IMR-90 (cell line): ENCODE data around the gene GPATCH8. TPM values are rescaled to one million over a fixed set of nuclear protein-coding genes. Genes with fewer than 3 reads are reported as not detected.

Experiments
- ATAC-seq: fragments of 200-7000 bp; cut with Tn5 transposase; 2 replicates; pipeline ENCODE4 v1.9.1; 2020; ENCODE audit warnings: low read depth, mild to moderate bottlenecking, moderate library complexity
- BruUV-seq: library from RNA; stranded (reverse); fragments of 400-500 nt; replicated peaks from 2 replicates; lab custom pipeline; 2021; lab: Mats Ljungman, UMichigan
- CTCF ChIA-PET: fragments of 300-600 bp; formaldehyde crosslinking; extraction: SDS; loops from one replicate; lab custom pipeline; 2021; ENCODE audit warnings: antibody characterized with exemption; lab: Yijun Ruan, JAX
- POLR2A ChIA-PET: fragments of 300-600 bp; sonication (Branson Sonifier 250); formaldehyde crosslinking; loops from one replicate; lab custom pipeline; 2022; ENCODE audit warnings: antibody characterized with exemption; ENCODE audit not compliant: unreplicated experiment; lab: Charles Lee
- DNase-seq: peaks from one replicate; pipeline ENCODE4 v3.0.0; 2013
- H2AFZ ChIP-seq: replicated peaks from 2 replicates; pipeline ENCODE3; 2013; ENCODE audit warnings: low read length, mild to moderate bottlenecking; ENCODE audit not compliant: poor library complexity
- H2AK5ac ChIP-seq: 2 replicates; pipeline ENCODE4 v1.6.1; 2013; ENCODE audit warnings: low read depth, low read length, inconsistent platforms
- H2AK9ac ChIP-seq: replicated peaks from 2 replicates; pipeline ENCODE3; 2013; ENCODE audit warnings: mild to moderate bottlenecking, low read depth, low read length, moderate library complexity; ENCODE audit not compliant: poor library complexity
- H2BK120ac ChIP-seq: 2 replicates; pipeline ENCODE4 v1.6.1; 2013; ENCODE audit warnings: low read depth, low read length, inconsistent platforms
- H2BK15ac ChIP-seq: 3 replicates; pipeline ENCODE4 v1.6.1; 2013; ENCODE audit warnings: low read depth, low read length, inconsistent platforms
- H2BK20ac ChIP-seq: 2 replicates; pipeline ENCODE4 v1.6.1; 2013; ENCODE audit warnings: low read depth, mild to moderate bottlenecking, inconsistent platforms, low read length, moderate library complexity
- H2BK5ac ChIP-seq: 2 replicates; pipeline ENCODE4 v1.6.1; 2013; ENCODE audit warnings: mild to moderate bottlenecking, low read depth, low read length, inconsistent platforms; ENCODE audit not compliant: poor library complexity, severe bottlenecking
- H3K14ac ChIP-seq: replicated peaks from 2 replicates; pipeline ENCODE4 v1.6.1; 2013; ENCODE audit warnings: low read depth, low read length, inconsistent platforms
- H3K18ac ChIP-seq: 2 replicates; pipeline ENCODE4 v1.6.1; 2013; ENCODE audit warnings: low read depth, low read length, control low read depth
- H3K23ac ChIP-seq: 2 replicates; pipeline ENCODE4 v1.6.1; 2013; ENCODE audit warnings: low read depth, low read length, inconsistent platforms
- H3K27ac ChIP-seq: 2 replicates; pipeline ENCODE4 v1.5.1; 2013; ENCODE audit warnings: mild to moderate bottlenecking, control low read depth, low read length; ENCODE audit not compliant: insufficient read depth
- H3K27me3 ChIP-seq: 2 replicates; pipeline ENCODE4 v1.6.1; 2013; ENCODE audit warnings: low read length; ENCODE audit not compliant: control insufficient read depth, insufficient read depth
- H3K36me3 ChIP-seq: 2 replicates; pipeline ENCODE4 v1.6.1; 2013; ENCODE audit warnings: low read length, mixed read lengths; ENCODE audit not compliant: control insufficient read depth, insufficient read depth
- H3K4ac ChIP-seq: 2 replicates; pipeline ENCODE4 v1.6.1; 2013; ENCODE audit warnings: low read depth, low read length, inconsistent platforms
- H3K4me1 ChIP-seq: 2 replicates; pipeline ENCODE4 v1.6.1; 2013; ENCODE audit warnings: low read length, mixed read lengths; ENCODE audit not compliant: control insufficient read depth, insufficient read depth
- H3K4me2 ChIP-seq: 2 replicates; pipeline ENCODE4 v1.6.1; 2013; ENCODE audit warnings: low read depth, mild to moderate bottlenecking, control low read depth, low read length, moderate library complexity
- H3K4me3 ChIP-seq: 2 replicates; pipeline ENCODE4 v1.5.1; 2013; ENCODE audit warnings: low read depth, mild to moderate bottlenecking, control low read depth, low read length, moderate library complexity; ENCODE audit not compliant: insufficient read depth
- H3K56ac ChIP-seq: 2 replicates; pipeline ENCODE4 v1.6.1; 2013; ENCODE audit warnings: low read length, inconsistent platforms; ENCODE audit not compliant: insufficient read depth; ENCODE audit errors: extremely low read depth
- H3K79me1 ChIP-seq, 2 experiments: 2 replicates each; pipeline ENCODE4 v1.6.1; 2013; ENCODE audit warnings: low read length in 2 of 2, inconsistent platforms in 1 of 2, low read depth in 1 of 2
- H3K9ac ChIP-seq: 2 replicates; pipeline ENCODE4 v1.6.1; 2013; ENCODE audit warnings: low read depth, low read length, control low read depth
- H3K9me1 ChIP-seq: 2 replicates; pipeline ENCODE4 v1.6.1; 2013; ENCODE audit warnings: low read length, inconsistent platforms; ENCODE audit not compliant: insufficient read depth
- H3K9me3 ChIP-seq: 2 replicates; pipeline ENCODE4 v1.6.1; 2013; ENCODE audit warnings: low read length; ENCODE audit not compliant: control insufficient read depth, insufficient read depth
- H4K20me1 ChIP-seq: 2 replicates; pipeline ENCODE4 v1.6.1; 2013; ENCODE audit warnings: low read length, inconsistent platforms; ENCODE audit not compliant: insufficient read depth
- H4K5ac ChIP-seq: 2 replicates; pipeline ENCODE4 v1.6.1; 2013; ENCODE audit warnings: mild to moderate bottlenecking, low read depth, low read length, control low read depth
- H4K8ac ChIP-seq, 2 experiments: 2 replicates each; pipeline ENCODE4 v1.6.1; 2013; ENCODE audit warnings: low read depth in 2 of 2, low read length in 2 of 2, control low read depth in 1 of 2, inconsistent platforms in 1 of 2
- H4K91ac ChIP-seq: 2 replicates; pipeline ENCODE4 v1.6.1; 2013; ENCODE audit warnings: low read depth, low read length, inconsistent platforms; ENCODE audit not compliant: insufficient read depth
- BHLHE40 ChIP-seq: fragments of 150-350 bp; IDR thresholded peaks from 2 replicates; pipeline ENCODE4 v1.6.1; 2016; ENCODE audit warnings: mild to moderate bottlenecking, low read depth, low read length
- CEBPB ChIP-seq: IDR thresholded peaks from 2 replicates; pipeline ENCODE4 v1.6.1; 2012; ENCODE audit warnings: low read depth, low read length, improper control_type of control experiment
- CHD1 ChIP-seq: IDR thresholded peaks from 2 replicates; pipeline ENCODE4 v1.6.1; 2012; ENCODE audit warnings: low read depth, low read length, improper control_type of control experiment
- CTCF ChIP-seq: conservative IDR thresholded peaks from 2 replicates; pipeline ENCODE4 v1.5.1; 2012; ENCODE audit warnings: mild to moderate bottlenecking, low read depth, low read length, improper control_type of control experiment
- FOS ChIP-seq: fragments of 150-350 bp; IDR thresholded peaks from 2 replicates; pipeline ENCODE4 v1.6.1; 2016; ENCODE audit warnings: low read depth, low read length
- MAFK ChIP-seq: IDR thresholded peaks from 2 replicates; pipeline ENCODE4 v1.6.1; 2012; ENCODE audit warnings: low read depth, low read length, improper control_type of control experiment
- MAZ ChIP-seq: IDR thresholded peaks from 2 replicates; pipeline ENCODE4 v1.6.1; 2012; ENCODE audit warnings: low read depth, mild to moderate bottlenecking, low read length, improper control_type of control experiment, moderate library complexity, borderline replicate concordance
- MXI1 ChIP-seq: IDR thresholded peaks from 2 replicates; pipeline ENCODE4 v1.6.1; 2012; ENCODE audit warnings: low read depth, mild to moderate bottlenecking, low read length, moderate library complexity, borderline replicate concordance
- NFE2L2 ChIP-seq: fragments of 150-350 bp; IDR thresholded peaks from 2 replicates; pipeline ENCODE4 v1.6.1; 2016; ENCODE audit warnings: low read depth, mild to moderate bottlenecking, low read length
- POLR2A ChIP-seq: IDR thresholded peaks from 2 replicates; pipeline ENCODE4 v1.6.1; 2012; ENCODE audit warnings: mild to moderate bottlenecking, low read depth, low read length
- RAD21 ChIP-seq: IDR thresholded peaks from 2 replicates; pipeline ENCODE4 v1.6.1; 2012; ENCODE audit warnings: low read length, improper control_type of control experiment
- RCOR1 ChIP-seq: IDR thresholded peaks from 2 replicates; pipeline ENCODE4 v1.6.1; 2012; ENCODE audit warnings: mild to moderate bottlenecking, low read length, improper control_type of control experiment; ENCODE audit not compliant: insufficient replicate concordance
- RFX5 ChIP-seq: IDR thresholded peaks from 2 replicates; pipeline ENCODE4 v1.8.0; 2012; ENCODE audit warnings: low read depth, mild to moderate bottlenecking, low read length, moderate library complexity
- SMC3 ChIP-seq: fragments of 150-350 bp; IDR thresholded peaks from 2 replicates; pipeline ENCODE4 v1.6.1; 2016; ENCODE audit warnings: low read depth, mild to moderate bottlenecking, antibody characterized with exemption, low read length, moderate library complexity
- USF2 ChIP-seq: fragments of 150-350 bp; IDR thresholded peaks from 2 replicates; pipeline ENCODE4 v1.6.1; 2017; ENCODE audit warnings: mild to moderate bottlenecking, antibody characterized with exemption, low read length, low read depth
- WGBS, 2 experiments: methylation state at CpG; one replicate each; pipeline versions ENCODE4 v1.1.5 to v1.1.7; 2013; ENCODE audit warnings: missing lambda C conversion rate in 2 of 2; ENCODE audit not compliant: insufficient read length in 1 of 2; ENCODE audit errors: extremely low coverage in 2 of 2; 5-methylcytosine and 5-hydroxymethylcytosine counted together
- dilution Hi-C: fragments of 300-500 bp; cut with HindIII; formaldehyde crosslinking; loops from one replicate; pipeline ENCODE4 v1.14.3; 2018; ENCODE audit warnings: low sequenced_read_pairs; ENCODE audit not compliant: unreplicated experiment
- in situ Hi-C: fragments of 300-500 bp; cut with MboI; formaldehyde crosslinking; loops from 3 replicates; pipeline ENCODE4 v1.14.3; 2019; ENCODE audit warnings: low sequenced_read_pairs, inconsistent platforms, mixed read lengths
- intact Hi-C: fragments of 100-400 bp; cut with micrococcal nuclease; formaldehyde crosslinking; loops from 2 replicates; pipeline ENCODE4 v1.10.0; 2022
- polyA plus RNA-seq, 3 experiments: library from polyadenylated mRNA; depleted of rRNA; stranded (reverse); fragments of >200 nt; gene quantifications; 2 replicates each; pipeline ENCODE4 v1.2.3, GENCODE V29; 2012; ENCODE audit warnings: low replicate concordance in 1 of 3
- total RNA-seq: library from RNA; depleted of rRNA; stranded (reverse); fragments of >200 nt; gene quantifications from 2 replicates; pipeline ENCODE4 v1.2.3, GENCODE V29; 2012
- TF ChIP-seq, protein P1 (sequence below): fragments of 150-350 bp; IDR thresholded peaks from 2 replicates; pipeline ENCODE4 v1.6.1; 2016; ENCODE audit warnings: low read depth, mild to moderate bottlenecking, low read length, moderate library complexity, borderline replicate concordance

Gene GPATCH8
- total and polyA plus RNA-seq, 2 of the 4 experiments (the other 2 are of a cell fraction): 8.8 to 13.2 TPM

DNA sequence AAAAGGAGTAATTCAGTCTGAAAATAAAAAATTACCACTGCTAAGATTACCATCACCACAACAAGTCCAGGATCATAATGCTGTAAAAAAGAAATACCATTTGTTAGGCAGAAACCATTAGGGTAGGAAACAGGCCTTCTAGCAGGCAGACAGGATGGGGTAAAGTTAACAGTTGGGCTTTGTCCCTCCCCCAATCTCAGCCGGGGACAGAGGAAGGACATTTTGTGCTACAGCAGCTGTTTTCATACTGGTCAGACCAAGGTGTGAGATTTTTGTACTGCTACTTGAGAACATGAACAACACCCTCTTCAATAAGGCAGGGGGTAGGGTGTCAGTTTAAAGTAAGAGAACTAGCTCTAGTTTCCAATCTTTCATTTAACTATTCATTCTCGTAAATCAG, 64.6 kb downstream of the GPATCH8 start:
- Histone ChIP-seq H3K18ac (no peak overlapping the region), H3K27ac (no peak overlapping the region)
- POLR2A ChIA-PET: no interaction called here

More for the DNA sequence above, 64.6 kb downstream of the GPATCH8 start:
- no peaks in the 10 kb centered on the region for H3K27me3 ChIP-seq
- no peak overlapping the region for H2AFZ ChIP-seq
- DNase-seq (no peak), ATAC-seq (peak; percentile 35; the same call in 1 of the 2 replicates)
- no peaks in the 10 kb centered on the region for H3K4me1 ChIP-seq
- H2BK15ac ChIP-seq: no peak overlapping the region
- no peak overlapping the region for H3K56ac ChIP-seq
- H3K9ac ChIP-seq: no peak overlapping the region
- H2BK20ac ChIP-seq: no peak overlapping the region
- no peak overlapping the region for H3K4me3 ChIP-seq
- no TSS peak for BruUV-seq
- no peak overlapping the region for H2AK9ac ChIP-seq
- H3K79me1 ChIP-seq: peaks cover 26 to 62% of the 10 kb centered on the region in 2 experiments
- H2BK5ac ChIP-seq: no peak overlapping the region
- in situ Hi-C loops: no loop called here
- no peak overlapping the region for H2BK120ac ChIP-seq
- dilution Hi-C loops: no loop called here
- peaks cover 2% of the 10 kb centered on the region; the same call in 1 of the 2 replicates for H4K20me1 ChIP-seq
- intact Hi-C loops: no loop called here
- 0 out of 2 replicates have a peak overlapping the region, but pooled peaks have one; percentile 48 for H3K23ac ChIP-seq
- no peak for TF ChIP-seq RAD21
- TF ChIP-seq CTCF: no peak
- TF ChIP-seq CEBPB: no peak
- no peak for TF ChIP-seq MAFK
- TF ChIP-seq MXI1: no peak
- no peak for TF ChIP-seq FOS
- no peak for TF ChIP-seq RCOR1
- TF ChIP-seq, protein P1, sequence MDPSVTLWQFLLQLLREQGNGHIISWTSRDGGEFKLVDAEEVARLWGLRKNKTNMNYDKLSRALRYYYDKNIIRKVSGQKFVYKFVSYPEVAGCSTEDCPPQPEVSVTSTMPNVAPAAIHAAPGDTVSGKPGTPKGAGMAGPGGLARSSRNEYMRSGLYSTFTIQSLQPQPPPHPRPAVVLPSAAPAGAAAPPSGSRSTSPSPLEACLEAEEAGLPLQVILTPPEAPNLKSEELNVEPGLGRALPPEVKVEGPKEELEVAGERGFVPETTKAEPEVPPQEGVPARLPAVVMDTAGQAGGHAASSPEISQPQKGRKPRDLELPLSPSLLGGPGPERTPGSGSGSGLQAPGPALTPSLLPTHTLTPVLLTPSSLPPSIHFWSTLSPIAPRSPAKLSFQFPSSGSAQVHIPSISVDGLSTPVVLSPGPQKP: no peak
- no peak for TF ChIP-seq MAZ
- no peak for TF ChIP-seq POLR2A
- no peak for TF ChIP-seq NFE2L2
- no peak for TF ChIP-seq CHD1
- no peak for TF ChIP-seq USF2
- no peak for TF ChIP-seq BHLHE40
- no peak for TF ChIP-seq SMC3
- TF ChIP-seq RFX5: no peak
- WGBS, 2 experiments: no CpG with 5 or more reads among the region's 2 CpGs
- H2AK5ac ChIP-seq: no peak overlapping the region
- peaks cover 17% of the 10 kb centered on the region for H3K36me3 ChIP-seq
- peaks cover 6% of the 10 kb centered on the region for H3K9me1 ChIP-seq
- CTCF ChIA-PET: interaction anchor here (1.1 kb wide), 1 partner anchor 21 kb away, joined by 3 read pairs; no protein-coding TSS in a partner anchor
- no peak overlapping the region for H3K4me2 ChIP-seq
- H3K4ac ChIP-seq: no peak overlapping the region
- peak overlapping the region; percentile 30; the same call in 1 of the 2 replicates for H3K14ac ChIP-seq
- H3K9me3 ChIP-seq: no peaks in the 10 kb centered on the region
- no peak overlapping the region for H4K5ac ChIP-seq
- no peak overlapping the region for H4K91ac ChIP-seq
- no peak overlapping the region for H4K8ac ChIP-seq
